ENCODE results near the gene DMBX1.

Gene DMBX1

DNA sequence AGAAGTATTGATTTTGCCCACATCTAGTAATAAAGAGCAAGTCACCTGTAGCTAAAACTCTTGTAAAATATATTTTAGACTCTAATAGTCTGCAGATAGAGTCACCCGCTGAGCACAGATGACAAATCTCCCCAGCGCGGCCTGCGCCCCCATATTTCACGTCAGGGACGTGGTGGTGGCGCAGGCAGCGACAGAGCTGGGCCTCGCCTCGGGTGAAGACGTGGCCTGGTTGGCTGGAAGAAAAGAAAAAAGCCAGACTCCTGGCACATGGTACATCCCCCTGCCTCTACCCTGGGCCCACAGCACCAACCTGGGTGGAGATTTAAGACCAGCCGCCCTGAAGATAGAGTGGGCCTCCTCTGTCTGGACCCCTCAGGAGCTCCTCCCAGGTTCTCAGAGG lies 6.0 kb upstream of the DMBX1 start:
- no peak for DNase-seq (ENCODE audit: low read depth in 2 of 2)

DNA sequence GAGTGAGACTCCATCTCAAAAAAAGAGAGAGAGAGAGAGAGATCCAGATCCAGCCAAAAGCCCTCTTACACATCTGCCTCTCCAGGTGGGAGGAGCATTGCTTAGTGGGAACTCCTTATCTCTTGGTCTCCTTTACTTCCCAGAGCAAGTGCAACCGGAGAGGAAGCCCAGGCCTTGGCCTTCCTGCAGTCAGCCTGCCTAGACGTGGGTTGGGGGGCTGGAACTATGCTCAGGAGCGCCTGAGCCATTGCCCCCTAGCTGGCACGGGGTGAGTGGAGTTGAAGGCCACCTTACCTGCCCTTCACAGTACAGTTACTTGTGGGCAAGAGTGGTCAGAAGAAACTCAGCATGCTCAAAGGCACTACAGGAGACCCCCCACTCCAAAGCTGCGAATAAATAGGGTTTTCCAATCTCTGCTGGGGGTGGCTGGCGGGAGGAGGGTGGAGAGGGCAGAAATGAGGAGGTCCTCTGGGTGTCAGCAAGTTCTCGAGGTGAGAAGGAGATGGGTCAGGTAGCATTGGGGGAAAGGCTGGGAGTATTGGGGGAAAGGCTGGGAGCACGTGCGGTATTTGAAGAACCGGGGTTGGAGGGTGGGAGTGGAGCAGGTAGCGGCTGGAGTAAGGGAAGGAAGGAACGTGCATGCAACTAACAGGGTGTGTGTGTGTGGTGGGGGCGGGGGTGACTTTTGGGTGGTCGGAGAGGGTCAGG lies 4.7 kb upstream of the DMBX1 start:
- no peak for DNase-seq (ENCODE audit: low read depth in 2 of 2)

- DNase-seq (ENCODE audit: low read depth in 2 of 2) = no peak
Observed at GRCh38 chr1:46485564-46486431, 3.8 kb upstream of the DMBX1 start.

GRCh38 chr1:46486432-46487015 lies 3.1 kb upstream of the DMBX1 start:
- no peak for DNase-seq (ENCODE audit: low read depth in 2 of 2)

DNA sequence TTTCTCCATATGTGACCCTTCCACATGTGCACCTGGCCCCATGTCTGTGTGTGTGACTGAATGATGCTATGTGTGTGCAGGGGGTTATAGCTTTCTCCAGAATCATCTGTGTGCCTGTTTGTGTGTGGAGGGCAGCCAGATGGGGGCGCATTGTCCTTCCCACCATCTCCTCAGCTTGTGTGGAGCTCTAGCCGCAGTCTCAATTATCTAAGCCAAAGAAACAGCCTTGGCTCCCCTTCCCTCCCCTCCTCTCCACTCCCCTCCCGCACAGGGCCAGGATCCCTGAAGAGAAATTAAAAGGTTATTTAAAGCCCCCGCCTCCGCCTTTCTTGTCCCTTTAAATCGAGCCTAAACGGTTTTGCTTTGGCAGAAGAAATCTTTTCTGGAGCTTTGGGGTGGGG lies 1.8 kb upstream of the DMBX1 start:
- DNase-seq (ENCODE audit: low read depth in 2 of 2) = no peak

DNA sequence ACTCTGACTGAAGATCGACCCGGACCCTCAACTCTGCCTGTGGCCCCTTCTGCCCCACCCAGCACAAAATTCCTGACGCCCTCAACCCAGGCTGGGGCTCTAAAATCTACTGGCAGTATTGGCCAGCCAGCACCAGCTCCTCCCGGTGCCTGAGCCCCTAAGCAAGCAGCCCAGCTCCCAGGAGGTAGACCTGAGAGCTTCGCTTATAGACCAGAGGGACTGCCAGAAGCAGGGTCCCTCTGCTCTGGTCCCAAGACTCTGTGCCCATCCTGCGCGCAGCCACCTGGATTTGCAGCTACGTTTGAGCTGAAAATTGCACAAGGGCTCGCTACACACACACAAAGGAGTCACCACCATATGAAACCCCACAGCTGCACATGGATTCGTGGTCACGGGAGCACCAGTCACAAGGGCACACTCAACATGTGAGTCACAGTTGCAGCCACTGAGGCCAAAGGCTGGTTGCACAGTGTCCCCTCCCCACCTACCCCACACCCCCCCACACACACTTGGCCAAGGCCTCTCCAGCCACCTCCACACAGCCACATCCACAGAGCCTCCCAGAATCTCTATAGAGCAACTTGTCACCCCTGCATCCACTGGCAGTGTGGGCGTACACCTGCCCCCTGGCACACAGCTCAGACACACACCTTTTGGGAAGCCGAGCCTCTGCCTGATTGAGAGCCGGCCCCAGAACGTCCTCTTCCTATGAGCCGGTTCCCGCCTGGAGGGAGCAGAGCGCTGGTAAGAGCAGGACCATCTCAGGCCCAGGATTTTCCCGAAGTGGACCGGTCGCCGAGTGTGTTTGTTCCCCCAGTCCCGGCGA lies 1.1 kb upstream of the DMBX1 start:
- no peak for DNase-seq (ENCODE audit: low read depth in 2 of 2)

GRCh38 chr1:46489169-46489637 lies 433 bp upstream of the DMBX1 start:
- DNase-seq (ENCODE audit: low read depth in 2 of 2) = no peak

DNA sequence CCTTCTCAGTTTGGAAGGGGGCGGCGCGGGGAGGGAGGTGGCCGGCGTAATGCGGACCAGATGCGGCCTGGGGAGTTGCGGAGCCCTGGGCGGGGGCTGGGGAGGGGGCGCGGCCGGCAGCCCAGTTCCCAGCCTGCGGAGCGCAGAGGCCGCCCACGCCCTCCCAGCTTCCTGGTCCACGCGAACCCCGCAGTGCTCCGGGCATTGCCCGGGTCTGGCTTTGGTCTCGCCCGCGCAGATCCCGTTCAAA lies 695 bp downstream of the DMBX1 start:
- no peak for DNase-seq (ENCODE audit: low read depth in 2 of 2)

- DNase-seq (ENCODE audit: low read depth in 2 of 2) = no peak
Observed at GRCh38 chr1:46490656-46491442, 1.2 kb downstream of the DMBX1 start.

DNA sequence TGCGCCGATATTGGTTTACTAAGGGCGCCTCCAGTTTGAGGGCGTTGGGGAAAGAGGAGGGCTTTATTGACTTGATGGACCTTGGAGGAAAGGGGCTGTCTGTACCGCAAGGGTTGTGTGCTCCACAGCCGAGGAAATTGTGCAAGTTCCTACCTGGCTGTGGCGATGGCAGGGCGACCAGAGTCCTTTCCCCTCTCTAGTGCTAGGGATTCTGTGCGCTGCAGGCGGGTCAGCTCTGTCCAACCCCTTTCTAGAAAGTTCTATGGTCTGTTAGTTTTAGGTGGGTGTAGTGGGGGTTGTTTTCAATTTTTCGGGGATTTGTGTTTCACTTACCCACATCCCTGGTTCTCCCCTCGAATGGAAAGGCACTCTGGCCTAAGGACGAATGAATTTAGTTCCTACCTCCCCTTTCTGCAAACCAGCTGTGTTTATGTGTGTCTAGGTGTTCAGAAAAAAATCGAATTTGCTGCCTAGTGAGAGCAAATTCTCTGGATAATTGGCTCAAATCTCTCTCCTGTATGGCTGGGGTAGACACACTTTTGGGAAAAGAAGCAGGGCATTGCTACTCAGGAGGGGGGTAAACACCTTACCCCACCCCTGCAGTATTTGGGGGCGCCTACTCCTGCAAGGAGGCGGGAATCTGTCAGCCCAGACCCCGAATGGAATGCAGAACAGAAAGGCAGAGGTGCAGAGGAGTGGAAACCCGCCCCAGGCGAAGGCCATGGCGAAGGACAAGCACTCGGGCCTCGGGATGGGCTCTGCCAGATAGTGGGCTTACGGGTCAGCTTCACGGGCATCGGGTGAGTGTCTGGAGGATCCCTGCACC lies 2.0 kb downstream of the DMBX1 start:
- no peak for DNase-seq (ENCODE audit: low read depth in 2 of 2)

DNA sequence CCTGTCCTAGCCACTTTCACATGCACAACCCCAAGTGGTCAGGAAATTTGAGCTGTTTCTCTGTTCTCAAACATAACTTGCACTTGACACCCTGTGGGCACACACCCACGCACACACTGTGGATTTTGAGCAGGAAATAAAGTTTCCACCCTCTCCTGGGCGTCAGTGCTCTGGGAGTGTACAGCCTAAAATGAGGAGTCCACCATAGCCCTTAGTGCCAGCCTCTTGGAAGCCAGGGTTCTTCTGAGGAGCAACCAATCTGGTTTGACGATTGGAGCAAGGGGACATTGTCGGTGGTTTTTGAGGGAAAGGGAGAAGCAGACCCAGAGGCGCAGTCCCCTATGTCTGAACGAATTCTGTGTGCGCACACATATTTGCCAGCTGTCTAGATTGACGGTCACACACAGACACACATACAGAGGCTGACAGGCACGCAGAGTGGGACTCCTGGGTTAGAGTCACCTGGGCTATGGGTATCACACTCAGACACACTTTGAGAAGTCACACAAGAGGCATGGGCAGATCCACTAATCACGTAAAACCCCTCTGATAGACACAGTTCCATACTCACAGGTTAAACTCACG lies 2.7 kb downstream of the DMBX1 start:
- no peak for DNase-seq (ENCODE audit: low read depth in 2 of 2)

DNA sequence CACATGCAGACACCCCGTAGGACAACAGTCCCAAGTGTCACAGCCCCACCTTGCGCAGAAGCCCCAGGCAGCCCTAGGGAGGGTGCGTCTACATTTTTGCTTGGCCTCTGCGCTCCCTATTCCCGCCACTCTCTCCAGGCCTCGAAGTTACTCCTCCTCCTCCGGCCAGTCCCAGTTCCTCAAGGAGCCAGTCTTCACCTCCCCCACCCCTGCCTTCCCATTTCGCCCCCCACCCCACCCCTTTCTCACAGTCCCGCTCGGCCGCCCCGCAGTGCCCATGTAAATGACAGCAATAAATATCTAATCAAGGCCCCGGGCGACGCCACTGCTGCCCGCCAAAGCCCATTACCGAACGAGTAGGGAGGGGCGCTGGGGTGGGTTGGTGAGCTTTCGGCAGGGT lies 3.2 kb downstream of the DMBX1 start:
- DNase-seq (ENCODE audit: low read depth in 2 of 2) = no peak

DNA sequence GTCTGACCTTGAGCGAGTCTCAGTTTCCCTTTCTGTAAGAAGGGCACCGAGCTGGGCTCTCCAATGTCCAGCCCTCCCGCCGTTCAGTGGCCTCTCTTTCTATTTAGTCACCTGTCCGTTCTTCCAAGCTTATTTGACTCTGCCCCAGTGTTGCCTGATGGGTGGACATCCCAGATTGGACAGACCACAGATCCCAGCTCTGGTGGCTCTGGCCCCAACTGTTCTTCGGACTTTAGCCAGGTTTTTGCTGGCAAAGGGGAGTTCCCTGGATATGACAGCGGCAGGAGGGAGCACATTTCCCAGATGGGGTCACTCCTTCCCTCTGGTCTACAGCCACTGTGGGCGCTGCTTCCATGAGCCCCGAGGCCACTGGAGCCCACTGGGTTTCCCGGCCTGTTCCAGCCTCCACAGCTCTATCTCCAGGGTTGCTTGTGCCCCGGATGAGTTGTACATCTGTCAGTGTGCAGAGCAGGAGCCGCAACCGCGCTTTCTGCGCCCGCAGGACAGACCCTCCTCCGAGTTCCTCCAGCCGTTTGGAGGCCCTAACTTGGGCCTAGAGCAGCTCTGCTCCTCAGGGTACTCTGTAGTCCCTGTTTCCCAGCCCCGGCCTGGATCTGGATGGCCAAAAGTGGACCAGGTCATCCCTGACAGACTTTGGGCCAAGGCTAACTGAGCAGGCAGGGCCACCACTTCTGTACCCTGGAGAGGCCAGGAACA lies 3.8 kb downstream of the DMBX1 start:
- no peak for DNase-seq (ENCODE audit: low read depth in 2 of 2)

DNA sequence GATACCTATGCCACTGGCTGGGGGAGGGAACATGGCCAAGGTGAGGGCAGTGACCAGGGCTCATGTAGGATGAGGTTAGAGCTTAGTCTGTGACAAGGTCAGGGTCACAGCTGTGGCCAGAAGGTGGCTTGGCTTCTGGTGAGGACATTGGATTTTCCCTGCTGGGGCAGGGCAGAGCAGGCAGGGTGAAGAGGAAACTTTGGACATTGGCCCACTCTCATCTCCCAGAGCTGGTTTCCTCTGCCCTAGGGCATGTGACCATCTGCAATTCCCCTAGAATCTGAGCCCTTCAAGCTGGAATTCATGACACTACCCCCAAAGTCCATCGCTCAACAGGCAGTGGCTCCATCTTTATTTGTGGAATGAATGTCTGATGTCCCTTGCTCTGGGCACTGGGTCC lies 5.3 kb downstream of the DMBX1 start:
- DNase-seq (ENCODE audit: low read depth in 2 of 2) = no peak

GRCh38 chr1:46495778-46496177 lies 6.1 kb downstream of the DMBX1 start:
- no peak for DNase-seq (ENCODE audit: low read depth in 2 of 2)

GRCh38 chr1:46496505-46496904 lies 6.9 kb downstream of the DMBX1 start:
- no peak for DNase-seq (ENCODE audit: low read depth in 2 of 2)

GRCh38 chr1:46497020-46497419 lies 7.4 kb downstream of the DMBX1 start:
- no peak for DNase-seq (ENCODE audit: low read depth in 2 of 2)

DNA sequence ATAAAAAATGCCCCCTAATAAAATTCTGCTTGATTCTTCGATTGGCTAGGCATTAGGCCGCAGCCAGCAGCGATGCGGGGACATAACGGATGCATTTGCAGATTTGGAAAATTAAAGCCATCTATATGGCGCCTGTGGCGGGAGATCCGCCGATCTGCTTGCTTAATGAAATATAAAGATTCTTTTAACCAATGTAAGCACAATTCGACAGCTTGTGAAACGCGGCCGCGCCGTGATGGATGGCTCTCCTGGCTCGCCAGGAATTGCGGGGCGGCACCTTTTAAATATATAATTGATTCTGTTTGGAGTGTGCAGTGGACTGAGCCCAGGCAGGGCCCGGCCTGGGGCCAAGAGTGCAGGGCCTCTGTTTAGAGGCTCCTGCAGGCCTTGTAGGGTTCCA lies 8.0 kb downstream of the DMBX1 start:
- no peak for DNase-seq (ENCODE audit: low read depth in 2 of 2)

DNA sequence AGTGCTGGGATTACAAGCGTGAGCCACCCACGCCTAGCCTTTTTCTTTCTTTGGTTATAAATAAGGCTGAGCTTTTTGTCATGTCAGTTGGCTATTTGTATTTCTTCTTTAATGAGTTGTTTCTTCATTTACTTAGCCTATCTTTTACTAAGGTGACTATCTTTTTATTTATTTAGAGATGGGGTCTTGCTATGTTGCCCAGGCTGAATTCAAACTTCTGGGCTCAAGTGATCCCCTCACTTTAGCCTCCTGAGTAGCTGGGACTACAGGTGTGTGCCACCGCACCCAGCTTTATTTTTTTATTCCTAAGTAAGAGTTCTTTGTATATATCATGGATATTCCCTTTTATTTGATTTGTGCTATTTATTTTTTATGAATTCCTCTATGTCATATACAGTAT lies 11.9 kb downstream of the DMBX1 start:
- no peak for DNase-seq (ENCODE audit: low read depth in 2 of 2)

DNA sequence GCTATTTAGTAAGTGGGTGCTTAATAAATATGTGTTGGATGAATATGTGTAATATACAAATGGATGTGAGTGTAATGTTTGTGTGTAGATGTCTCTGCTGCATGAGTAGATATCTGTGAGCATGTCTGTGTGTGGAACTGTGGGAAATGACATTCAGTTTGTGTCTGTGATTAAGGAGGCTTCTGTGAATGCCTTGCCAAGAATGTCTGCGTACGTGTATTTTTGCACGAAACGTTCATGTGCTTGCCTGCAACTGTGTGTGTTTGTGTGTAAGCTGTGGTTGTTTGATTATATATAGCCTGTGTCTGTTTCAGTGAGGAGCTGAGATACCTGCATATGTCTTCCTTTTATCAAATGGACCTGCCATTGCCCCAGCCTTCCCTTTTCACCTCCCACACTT lies 13.8 kb downstream of the DMBX1 start:
- no peak for DNase-seq (ENCODE audit: low read depth in 2 of 2)
